T-helper 22 cell (primary cell): ENCODE measurements around the gene ACTN1.

Experiments used
- DNase-seq: peaks from one replicate; pipeline ENCODE4 v3.0.0-alpha.2; 2020; ENCODE audit warnings: low read depth

ACTN1 gene

GRCh38 chr14:68951035-68951797, 27.9 kb downstream of the ACTN1 start:
- no peak for DNase-seq

DNA sequence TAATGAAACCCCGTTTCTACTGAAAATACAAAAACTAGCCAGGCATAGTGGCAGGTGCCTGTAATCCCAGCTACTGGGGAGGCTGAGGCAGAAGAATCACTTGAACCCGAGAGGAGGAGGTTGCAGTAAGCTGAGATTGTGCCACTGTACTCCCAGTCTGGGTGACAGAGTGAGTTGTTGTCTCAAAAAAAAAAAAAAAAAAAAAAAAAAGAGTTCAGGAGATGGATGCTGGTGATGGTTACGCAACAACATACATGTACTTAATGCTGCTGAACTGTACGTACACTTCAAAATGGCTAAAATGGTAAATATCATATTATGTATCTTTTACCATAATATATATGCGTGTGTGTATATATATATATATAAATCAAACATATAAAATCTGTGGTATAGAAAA, 29.0 kb downstream of the ACTN1 start:
- DNase-seq = no peak

GRCh38 chr14:68949601-68949965, 29.5 kb downstream of the ACTN1 start:
- DNase-seq = no peak

DNA sequence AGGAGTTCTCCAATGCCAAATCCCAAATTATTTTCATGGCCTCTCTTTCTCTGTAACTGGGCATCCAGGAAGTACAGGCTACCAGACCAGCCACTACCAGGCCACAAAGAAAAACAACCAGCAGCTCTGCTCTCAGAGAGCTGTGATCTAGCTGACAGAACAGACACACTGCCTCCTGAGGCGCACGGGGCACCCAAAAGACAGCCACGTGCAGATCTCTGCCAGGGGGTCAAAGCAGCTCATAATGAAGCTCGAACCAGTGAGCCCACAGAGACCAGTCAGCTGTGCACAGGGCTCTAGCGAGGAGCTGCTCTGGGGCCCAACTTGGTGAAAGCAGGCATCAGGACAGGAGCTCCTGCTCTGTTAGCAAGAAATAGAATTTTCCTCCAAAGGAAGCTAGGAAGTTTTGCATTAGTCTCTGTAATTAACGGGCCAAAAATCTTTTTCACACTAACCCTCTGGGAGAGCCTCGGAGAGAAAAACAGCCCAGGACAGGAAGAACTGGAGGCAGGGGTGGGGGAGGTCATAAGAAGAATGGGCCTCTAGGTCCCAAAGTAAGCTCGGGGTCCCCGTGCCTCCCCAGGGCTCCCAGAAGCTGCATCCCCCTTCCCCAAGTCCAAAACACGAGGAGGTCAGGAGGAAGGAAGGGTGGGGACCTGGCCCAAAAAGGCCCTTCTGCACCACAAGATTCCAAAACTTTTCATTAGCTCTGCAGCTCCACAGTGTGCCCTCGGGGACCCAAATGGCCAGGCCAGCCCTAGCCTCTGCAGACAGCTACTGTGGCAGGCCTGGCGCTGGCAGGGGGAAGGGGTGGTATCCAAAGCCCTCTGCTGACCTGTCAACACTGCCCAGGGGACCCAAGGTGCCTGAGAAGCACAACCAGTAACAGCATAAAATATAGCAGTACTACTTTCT, 30.2 kb downstream of the ACTN1 start:
- no peak for DNase-seq

- DNase-seq = no peak
These were observed 31.3 kb downstream of the ACTN1 start for GRCh38 chr14:68947802-68948201.

DNA sequence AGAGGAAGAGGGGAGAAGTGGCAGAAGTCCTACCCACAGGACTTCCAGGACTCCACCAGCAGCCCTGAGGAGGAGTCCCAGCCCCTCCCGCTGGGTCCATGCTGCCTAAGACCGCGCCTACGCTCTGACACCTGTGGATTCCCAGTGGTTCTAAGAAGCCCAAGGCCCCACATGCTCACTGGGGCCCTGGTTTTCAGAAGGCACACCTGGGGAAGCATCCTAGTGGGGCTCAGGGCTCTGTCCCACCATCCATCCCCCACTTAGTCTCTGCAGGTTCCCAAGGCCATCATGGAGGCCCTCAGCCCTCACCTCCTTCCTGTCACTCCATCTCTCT, 32.6 kb downstream of the ACTN1 start:
- DNase-seq = no peak

DNA sequence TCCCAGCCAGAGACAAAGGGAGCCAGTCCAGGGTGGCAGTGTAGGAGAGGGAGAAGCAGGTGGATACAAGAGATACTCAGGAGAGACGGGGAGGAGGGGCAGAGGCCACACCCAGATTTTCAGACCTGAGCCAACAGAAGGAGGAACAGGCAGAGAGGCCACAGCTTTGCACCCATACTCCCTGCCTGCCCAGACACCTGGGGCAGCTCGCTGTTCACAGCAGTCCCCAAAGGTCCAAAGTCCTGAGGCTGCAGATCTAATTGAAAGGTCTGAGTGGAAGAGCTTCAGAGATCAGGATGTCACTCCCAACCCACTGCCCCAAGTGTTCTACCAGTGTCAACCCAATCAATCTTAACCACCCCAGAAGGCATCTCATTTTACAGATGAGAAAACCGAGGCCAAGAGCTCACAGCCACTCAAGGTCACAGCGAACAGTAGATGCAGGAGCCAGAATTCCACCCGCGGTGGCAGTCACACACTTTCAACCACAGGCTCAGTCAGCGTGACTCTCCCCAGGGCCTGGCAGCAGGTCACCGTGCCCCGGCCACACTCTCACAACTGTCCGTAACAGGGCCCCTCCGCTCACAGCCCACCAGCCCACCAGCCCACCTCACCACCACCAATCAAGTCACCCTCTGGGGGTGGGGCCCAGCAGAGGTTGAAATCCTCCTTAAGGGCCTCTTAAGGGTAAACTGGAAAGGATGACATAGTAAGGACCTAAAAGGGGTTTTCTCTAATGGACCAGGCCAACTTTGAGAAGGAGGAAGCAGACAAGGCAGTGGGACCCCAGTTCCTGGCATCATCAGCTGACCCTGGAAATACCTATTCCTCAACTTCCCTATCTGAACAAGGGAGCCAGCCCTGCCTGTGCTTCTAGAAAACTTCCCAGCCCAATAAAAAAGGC, 33.3 kb downstream of the ACTN1 start:
- no peak for DNase-seq

DNA sequence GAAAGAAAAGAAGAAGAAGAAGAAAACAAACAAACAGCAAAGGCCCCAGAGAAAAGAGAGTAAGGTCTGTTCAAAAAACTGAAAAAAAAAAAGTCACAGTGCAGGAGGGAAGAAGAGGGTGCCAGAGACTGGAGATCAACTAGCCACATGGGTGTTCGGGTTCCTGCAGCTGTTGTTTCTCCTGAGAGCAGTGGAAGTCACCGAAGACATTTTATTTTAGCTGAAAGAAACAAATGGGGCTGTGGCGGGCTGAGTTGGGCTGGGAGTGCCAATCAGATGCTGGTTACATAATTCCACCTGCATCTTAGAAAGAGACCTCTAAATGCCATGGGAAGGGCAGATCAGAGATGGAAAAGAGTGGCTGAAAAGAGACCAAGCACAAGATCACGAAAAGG, 33.9 kb downstream of the ACTN1 start:
- no peak for DNase-seq

- DNase-seq = no peak
These were observed 34.9 kb downstream of the ACTN1 start for GRCh38 chr14:68944162-68944561.

- no peak for DNase-seq
These were observed 36.0 kb downstream of the ACTN1 start for GRCh38 chr14:68943107-68943506.

DNA sequence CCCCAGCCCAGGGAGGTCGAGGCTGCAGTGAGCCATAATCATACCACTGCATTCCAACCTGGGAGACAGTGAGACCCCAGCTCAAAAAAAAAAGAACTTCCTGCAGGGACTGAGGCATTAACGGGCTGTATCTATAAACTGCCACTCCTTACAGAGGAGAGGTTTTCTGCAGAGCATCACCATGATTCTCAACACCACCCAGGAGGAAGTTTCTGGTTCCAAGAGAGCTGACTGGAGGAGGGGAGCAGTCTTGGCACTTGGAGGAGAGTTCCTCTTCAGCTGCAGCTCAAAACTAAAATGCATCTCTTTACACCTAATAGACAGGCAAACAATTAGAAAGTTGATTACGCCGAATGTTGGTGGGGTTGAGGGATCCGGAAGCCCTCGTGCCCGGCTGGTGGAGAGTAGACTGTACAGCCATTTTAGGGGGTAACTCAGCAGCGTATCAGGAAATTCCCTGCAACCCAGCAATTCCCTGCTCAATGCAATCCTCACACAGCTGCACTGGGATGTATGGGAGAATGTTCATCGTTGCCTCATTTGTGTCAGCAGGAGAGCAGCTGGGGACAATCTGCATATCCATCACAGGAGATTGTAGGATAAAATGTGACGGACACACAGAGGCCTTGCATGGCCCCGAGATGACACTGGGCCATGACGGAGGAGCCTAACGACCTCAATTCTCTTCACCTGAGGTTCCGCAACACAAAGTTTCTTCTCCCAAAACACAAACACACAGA, 36.6 kb downstream of the ACTN1 start:
- DNase-seq = no peak

- no peak for DNase-seq
These were observed 37.3 kb downstream of the ACTN1 start for GRCh38 chr14:68941820-68942219.

- no peak for DNase-seq
These were observed 38.4 kb downstream of the ACTN1 start for GRCh38 chr14:68940614-68941185.

DNA sequence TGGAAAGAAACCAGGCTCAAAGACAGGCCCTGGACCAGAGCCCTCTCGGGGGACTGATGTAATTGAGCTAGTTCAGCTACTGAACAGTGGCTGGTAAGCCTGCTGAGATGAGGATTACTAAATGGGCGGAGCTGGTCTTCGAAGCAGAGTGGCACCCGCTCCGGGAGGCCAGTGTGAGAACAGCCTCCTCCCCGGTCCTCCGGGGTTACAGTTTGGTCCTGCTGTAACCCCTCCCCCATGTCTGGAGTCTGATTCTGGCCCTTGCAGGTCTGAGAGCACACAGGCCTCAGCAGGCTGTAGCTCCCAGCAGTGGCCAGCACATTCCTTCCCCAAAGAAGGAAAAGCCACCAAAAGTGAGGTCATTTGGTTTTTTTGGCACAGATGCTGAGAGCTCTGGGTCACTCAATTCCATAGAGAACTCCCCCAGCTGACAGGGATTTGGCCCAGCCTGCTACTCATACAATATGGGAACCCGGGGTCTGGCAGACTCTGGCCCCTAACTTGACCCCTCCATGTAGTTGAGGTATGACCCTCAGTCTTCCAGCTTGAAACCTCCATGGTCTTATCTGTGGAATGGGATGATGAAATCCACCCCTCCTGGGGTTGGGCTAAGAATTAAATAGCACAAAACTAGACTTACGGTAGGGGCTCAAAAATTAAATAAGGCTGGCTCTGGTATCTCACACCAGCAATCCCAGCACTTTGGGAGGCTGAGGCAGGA, 39.0 kb downstream of the ACTN1 start:
- DNase-seq = no peak

GRCh38 chr14:68939181-68939892, 39.8 kb downstream of the ACTN1 start:
- DNase-seq = no peak

GRCh38 chr14:68938271-68939150, 40.6 kb downstream of the ACTN1 start:
- no peak for DNase-seq

DNA sequence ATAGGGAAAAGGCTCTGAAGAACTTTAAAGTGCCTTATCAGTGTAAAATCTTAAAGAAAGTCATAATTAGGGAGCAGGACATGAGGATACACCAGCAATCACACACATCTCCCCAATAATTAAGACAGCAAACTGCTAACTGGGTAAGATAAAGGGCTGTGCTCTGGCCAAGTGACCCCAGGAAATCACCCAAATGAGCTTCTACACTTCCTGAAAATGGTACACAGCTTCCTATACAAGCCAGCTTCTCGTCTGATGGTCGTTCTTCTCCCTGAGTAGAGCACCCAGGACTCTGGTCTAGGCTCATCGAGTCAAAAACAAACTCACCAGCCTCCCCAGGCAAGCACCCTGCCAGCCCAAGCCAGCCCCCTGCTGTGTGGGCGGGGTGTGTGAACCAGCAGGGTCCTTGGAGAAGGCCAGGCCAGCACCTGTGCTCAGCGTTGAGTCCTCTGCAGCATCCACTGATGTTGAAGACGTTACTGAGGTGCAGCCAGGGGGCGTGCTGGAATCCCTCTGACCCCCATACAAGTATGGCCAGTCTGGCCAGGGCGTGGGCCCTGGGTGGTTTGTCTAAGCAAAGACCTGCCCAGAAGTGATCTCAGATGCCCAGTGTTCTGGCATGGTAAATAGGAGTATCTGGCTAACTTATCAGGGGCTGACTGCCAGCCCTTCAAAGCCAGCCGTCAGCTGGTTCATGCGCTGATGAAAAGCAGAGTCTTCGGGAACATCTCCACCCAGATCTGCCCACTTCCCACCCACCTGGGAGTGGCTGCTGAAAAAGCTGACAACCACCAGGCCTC, 41.4 kb downstream of the ACTN1 start:
- DNase-seq = no peak

GRCh38 chr14:68936980-68937379, 42.1 kb downstream of the ACTN1 start:
- DNase-seq = no peak
